Heart left ventricle (tissue), 16 donors: ENCODE measurements around the gene CCM2. TPM values are rescaled to one million over a fixed set of nuclear protein-coding genes. Genes with fewer than 3 reads are reported as not detected.

ENCODE experiments used
- ATAC-seq, 4 donors: fragments of 200-7000 bp; cut with Tn5 transposase; one replicate each; pipeline ENCODE4 v1.9.1; 2020 to 2022; ENCODE audit warnings: moderate library complexity in 4 of 4, mild to moderate bottlenecking in 3 of 4, moderate number of reproducible peaks in 1 of 4
- DNase-seq, 5 donors: peaks; one replicate each; pipeline ENCODE4 v3.0.0-alpha.2; 2020
- H3K27ac ChIP-seq, 12 donors: fragments of 200-600 bp; sonication (generic) in 4 of 12; one replicate each; pipeline versions ENCODE4 v1.5.0 to v1.8.0; 2016 to 2022; ENCODE audit warnings: mild to moderate bottlenecking in 2 of 12
- H3K27me3 ChIP-seq, 9 donors: fragments of 200-600 bp; sonication (generic) in 2 of 9; one replicate each; pipeline versions ENCODE4 v1.5.1 to v1.8.0; 2016 to 2022; ENCODE audit warnings: mild to moderate bottlenecking in 3 of 9
- H3K36me3 ChIP-seq, 9 donors: fragments of 200-600 bp; sonication (generic) in 2 of 9; one replicate each; pipeline versions ENCODE4 v1.5.0 to v1.8.0; 2018 to 2022; ENCODE audit warnings: mild to moderate bottlenecking in 2 of 9
- H3K4me1 ChIP-seq, 12 donors: fragments of 200-600 bp; sonication (generic) in 4 of 12; one replicate each; pipeline versions ENCODE4 v1.5.0 to v1.8.0; 2016 to 2022; ENCODE audit warnings: mild to moderate bottlenecking in 3 of 12
- H3K4me3 ChIP-seq, 12 donors: fragments of 200-600 bp; sonication (generic) in 4 of 12; one replicate each; pipeline versions ENCODE4 v1.5.0 to v1.8.0; 2017 to 2022; ENCODE audit warnings: mild to moderate bottlenecking in 9 of 12, moderate library complexity in 4 of 12
- H3K9me3 ChIP-seq, 12 donors: fragments of 200-600 bp; sonication (generic) in 4 of 12; one replicate each; pipeline versions ENCODE4 v1.5.0 to v1.8.0; 2016 to 2022; ENCODE audit warnings: mild to moderate bottlenecking in 1 of 12
- CTCF ChIP-seq, 12 donors: fragments of 200-600 bp; sonication (generic) in 4 of 12; IDR thresholded peaks; one replicate each; pipeline versions ENCODE4 v1.5.0 to v1.8.0; 2018 to 2022; ENCODE audit warnings: antibody characterized with exemption in 12 of 12, mild to moderate bottlenecking in 5 of 12
- POLR2A ChIP-seq, 2 donors: fragments of 450-650 bp; IDR thresholded peaks; one replicate each; pipeline ENCODE4 v1.6.1; 2017; ENCODE audit warnings: antibody characterized with exemption in 2 of 2, mild to moderate bottlenecking in 2 of 2, moderate library complexity in 2 of 2
- WGBS, 4 donors: extraction: QIAGEN DNeasy Blood & Tissue Kit in 2 of 4; methylation state at CpG; one replicate each; pipeline versions ENCODE4 v1.1.5 to v1.1.7; 2013 to 2018; 5-methylcytosine and 5-hydroxymethylcytosine counted together
- intact Hi-C, 10 donors: fragments of 100-400 bp; cut with DNase I; formaldehyde crosslinking; loops; one replicate each; pipeline versions ENCODE4 v1.11.1 to v1.14.2; 2022
- polyA plus RNA-seq, 2 donors: library from polyadenylated mRNA; stranded (reverse); fragments of 200-250 nt; gene quantifications; one replicate each; pipeline ENCODE4 v1.2.3, GENCODE V29; 2013
- total RNA-seq, 9 donors: library from RNA; depleted of rRNA in 2 of 9; stranded (reverse); fragments of >200 nt in 2 of 9; fragmentation: NEBNext Ultra II Directional in 3 of 9; extraction: Animal tissue kit (Norgen Biotek cat#: 25700) in 3 of 9; gene quantifications; one replicate each; pipeline versions ENCODE4 v1.1.0 to v1.2.4, GENCODE V29; 2016 to 2023
- donor health status: ischemic (EF 13 %, LVEDD 7.1; RV severe dilation, severe dysfunction).
- donor health status: healthy with polysubstance abuse.
- donor health status: DM: no; HTN: yes; CAD: no.
- donor health status: DM: no; HTN: no; CAD: no.
- donor health status: ischemic (EF 25% LVEDD 6.9; RV normal size, moderate dysfunction).
- donor health status: ischemic (EF 25% LVEDD 5.7; RV mildly dilated, moderate dysfunction).
- donor health status: healthy.
- donor health status: DM: yes; HTN: yes; CAD: no.
- donor health status: ischemic (EF 35%, LVEDD 5.7; RV mildly dilated, moderate dysfunction).
- donor health status: nonischemic (EF 11% LVEDD 7.7; RV severe dilation, severe dysfunction).
- donor health status: DM: yes; HTN: yes; CAD: no.
- donor health status: PGD.
- donor health status: ischemic (EF 29% LVEDD 5.4; RV normal size, mild dysfunction).
- donor health status: nonischemic (EF 23%, LVEDD 6.1; RV moderate dilation, normal function).

Gene CCM2
- total and polyA plus RNA-seq, 11 donors: 24.7 to 68.2 (median 35.3) TPM

GRCh38 chr7:45026984-45027773 lies 27.2 kb downstream of the CCM2 start:
- Histone ChIP-seq H3K27ac (peak overlapping the region in 6 of 12 donors; percentile 13 to 92 (median 32)), H3K4me3 (peak overlapping the region in 7 of 12 donors; percentile 11 to 62 (median 38)), H3K4me1 (peaks cover 0 to 49% (median 0%) of the 10 kb centered on the region in 12 donors), H3K9me3 (peaks cover 0 to 10% (median 0%) of the 10 kb centered on the region in 12 donors), H3K36me3 (peaks cover 0 to 28% (median 12%) of the 10 kb centered on the region in 9 donors), H3K27me3 (no peaks in the 10 kb centered on the region)
- DNase-seq: no peak
- intact Hi-C loops: no loop called here
- WGBS, 4 donors: 86 to 94% (median 92%) methylated on average over 10 of the region's 10 CpGs
- peak; percentile 38 to 69 (median 48) for ATAC-seq
- TF ChIP-seq CTCF (IDR thresholded peaks at IDR 0.05): no peak
- TF ChIP-seq POLR2A (IDR thresholded peaks at IDR 0.05): no peak

DNA sequence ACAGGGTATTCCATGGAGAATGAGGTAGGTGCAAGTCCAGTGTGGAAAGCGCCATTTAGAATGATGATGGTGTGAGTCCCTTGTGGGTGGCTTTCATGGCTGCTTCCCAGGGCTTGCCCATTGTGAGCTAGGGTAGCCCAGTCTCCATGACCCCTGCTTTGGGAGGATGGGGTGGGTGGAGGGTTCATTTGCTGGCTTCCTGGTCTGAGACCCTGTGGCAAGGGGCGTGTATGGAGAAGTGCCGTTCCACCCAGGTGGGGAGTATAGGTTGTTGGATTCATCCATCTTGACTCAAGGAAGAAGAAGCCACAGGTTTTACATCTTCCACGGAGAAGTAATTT lies 27.7 kb downstream of the CCM2 start:
- ATAC-seq (peak in 1 of 4 donors; percentile 21), DNase-seq (no peak)
- Histone ChIP-seq H3K27ac (peak overlapping the region in 4 of 12 donors; percentile 24 to 92 (median 42)), H3K9me3 (peaks cover 0 to 10% (median 0%) of the 10 kb centered on the region in 12 donors), H3K4me1 (peaks cover 0 to 54% (median 0%) of the 10 kb centered on the region in 12 donors), H3K36me3 (peaks cover 0 to 28% (median 12%) of the 10 kb centered on the region in 9 donors), H3K4me3 (peak overlapping the region in 8 of 12 donors; percentile 9 to 62 (median 35)), H3K27me3 (no peaks in the 10 kb centered on the region)
- intact Hi-C loops: no loop called here
- WGBS, 4 donors: 77 to 97% (median 93%) methylated on average over 4 of the region's 4 CpGs
- no peak for TF ChIP-seq POLR2A (IDR thresholded peaks at IDR 0.05)
- TF ChIP-seq CTCF (IDR thresholded peaks at IDR 0.05): no peak

DNA sequence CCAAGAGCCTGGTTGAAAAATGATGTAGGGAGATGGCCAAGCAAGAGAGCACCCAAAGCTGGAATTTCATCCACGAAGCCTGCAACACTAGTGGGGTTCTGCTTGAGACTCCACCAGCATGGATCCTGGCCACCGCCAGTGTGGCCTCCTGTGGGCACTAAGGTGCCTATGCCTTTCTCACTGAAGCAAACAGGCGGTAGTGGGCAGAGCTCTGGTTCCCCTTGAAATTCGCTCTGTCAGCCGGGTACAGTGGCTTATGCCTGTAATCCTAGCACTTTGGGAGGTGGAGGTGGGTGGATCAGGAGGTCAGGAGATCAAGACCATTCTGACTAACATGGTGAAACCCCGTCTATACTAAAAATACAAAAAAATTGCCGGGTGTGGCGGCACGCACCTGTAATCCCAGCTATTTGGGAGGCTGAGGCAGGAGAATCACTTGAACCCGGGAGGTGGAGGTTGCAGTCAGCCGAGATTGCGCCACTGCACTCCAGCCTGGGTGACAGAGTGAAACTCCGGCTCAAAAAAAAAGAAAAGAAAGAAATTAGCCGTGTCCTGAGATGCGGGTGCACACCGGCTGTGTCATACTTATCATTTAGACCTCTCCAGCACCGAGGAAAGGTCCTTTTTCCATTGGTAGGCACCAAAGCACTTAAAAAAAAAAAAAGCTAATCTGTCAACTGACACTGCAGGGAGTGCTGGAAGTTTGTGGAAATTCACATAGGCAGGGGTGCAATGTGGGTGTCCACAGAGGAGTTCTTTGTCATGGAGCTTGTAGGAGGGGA lies 28.3 kb downstream of the CCM2 start:
- 80 to 93% (median 82%) methylated on average over 17 of the region's 17 CpGs for WGBS, 4 donors
- peaks cover 0 to 58% (median 2%) of the 10 kb centered on the region in 12 donors for H3K4me1 ChIP-seq
- DNase-seq: no peak
- H3K9me3 ChIP-seq: peaks cover 0 to 10% (median 0%) of the 10 kb centered on the region in 12 donors
- no peak for TF ChIP-seq CTCF (IDR thresholded peaks at IDR 0.05)
- TF ChIP-seq POLR2A (IDR thresholded peaks at IDR 0.05): no peak
- peaks cover 0 to 28% (median 12%) of the 10 kb centered on the region in 9 donors for H3K36me3 ChIP-seq
- ATAC-seq: no peak
- intact Hi-C loops: no loop called here
- H3K27me3 ChIP-seq: no peaks in the 10 kb centered on the region
- peak overlapping the region in 3 of 12 donors; percentile 24 to 92 (median 42) for H3K27ac ChIP-seq
- peak overlapping the region in 8 of 12 donors; percentile 9 to 62 (median 35) for H3K4me3 ChIP-seq

DNA sequence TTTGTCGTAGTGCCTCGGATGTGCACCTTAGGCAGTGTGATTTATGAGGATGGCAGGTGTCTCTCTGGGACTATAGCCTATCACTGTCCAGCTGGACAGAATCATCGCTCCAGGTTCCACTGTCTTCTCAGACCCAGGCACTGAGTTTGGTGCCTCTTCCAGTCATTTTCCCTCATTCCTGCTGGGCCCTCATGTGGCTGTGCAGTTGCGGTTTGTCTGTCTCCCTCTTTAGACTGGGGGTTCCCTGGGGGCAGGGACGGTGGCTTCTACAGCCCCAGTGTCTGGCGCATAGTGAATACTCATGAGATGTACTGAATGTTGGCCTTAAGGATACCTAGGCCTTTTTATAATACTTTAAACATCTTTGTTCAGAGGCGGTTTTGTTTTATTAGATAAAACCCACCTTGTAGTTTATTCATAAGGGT lies 28.9 kb downstream of the CCM2 start:
- H3K4me1 ChIP-seq: peaks cover 0 to 64% (median 8%) of the 10 kb centered on the region in 12 donors
- intact Hi-C loops: no loop called here
- 82 to 89% (median 89%) methylated on average over 7 of the region's 7 CpGs for WGBS, 4 donors
- no peak overlapping the region for H3K27ac ChIP-seq
- H3K27me3 ChIP-seq: no peaks in the 10 kb centered on the region
- ATAC-seq (no peak), DNase-seq (no peak)
- peaks cover 0 to 10% (median 0%) of the 10 kb centered on the region in 12 donors for H3K9me3 ChIP-seq
- peaks cover 0 to 28% (median 12%) of the 10 kb centered on the region in 9 donors for H3K36me3 ChIP-seq
- TF ChIP-seq CTCF (IDR thresholded peaks at IDR 0.05) (no peak), POLR2A (IDR thresholded peaks at IDR 0.05) (no peak)
- peak overlapping the region in 6 of 12 donors; percentile 11 to 62 (median 40) for H3K4me3 ChIP-seq
